Stimulated activated CD8-positive, alpha-beta memory T cell treated with anti-CD3 and anti-CD28 coated beads, Interleukin-12 subunit alpha, Interleukin-12 subunit beta, amount 100 ng/mL, for 24 hours (primary cell): ENCODE results near the gene NDUFB10.

ENCODE experiments used
- DNase-seq: peaks from one replicate; pipeline ENCODE4 v3.0.0-alpha.2; 2020; ENCODE audit errors: extremely low read depth

NDUFB10 gene

GRCh38 chr16:2002406-2003230, 43.3 kb downstream of the NDUFB10 start:
- DNase-seq, result no peak

- DNase-seq, result no peak
Observed at GRCh38 chr16:2003231-2003826, 44.0 kb downstream of the NDUFB10 start.

- peak; percentile 66 for DNase-seq
Observed at GRCh38 chr16:2003827-2004641, 44.7 kb downstream of the NDUFB10 start.

GRCh38 chr16:2004795-2005517, 45.6 kb downstream of the NDUFB10 start:
- DNase-seq, result no peak

DNA sequence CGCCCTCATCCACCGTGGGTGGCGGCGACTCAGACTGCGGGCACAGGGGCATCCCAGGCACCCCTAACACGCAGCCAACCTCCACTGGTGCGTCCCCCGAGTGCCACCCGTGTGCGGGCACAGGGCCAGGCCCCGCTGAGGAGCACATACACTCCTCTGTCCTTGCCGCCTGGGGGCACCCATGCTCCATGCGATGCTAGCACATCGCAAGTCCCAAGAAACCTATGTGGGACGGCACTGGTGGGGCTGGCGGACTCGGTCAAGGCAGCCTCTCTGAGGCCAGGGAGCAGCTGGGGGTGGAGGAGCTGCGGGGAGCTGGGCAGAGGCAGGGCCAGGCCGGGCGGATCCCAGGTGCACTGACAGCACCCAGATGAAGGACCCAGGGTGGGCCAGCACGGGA, 46.3 kb downstream of the NDUFB10 start:
- no peak for DNase-seq

GRCh38 chr16:2006317-2006716, 47.0 kb downstream of the NDUFB10 start:
- DNase-seq, result no peak

DNA sequence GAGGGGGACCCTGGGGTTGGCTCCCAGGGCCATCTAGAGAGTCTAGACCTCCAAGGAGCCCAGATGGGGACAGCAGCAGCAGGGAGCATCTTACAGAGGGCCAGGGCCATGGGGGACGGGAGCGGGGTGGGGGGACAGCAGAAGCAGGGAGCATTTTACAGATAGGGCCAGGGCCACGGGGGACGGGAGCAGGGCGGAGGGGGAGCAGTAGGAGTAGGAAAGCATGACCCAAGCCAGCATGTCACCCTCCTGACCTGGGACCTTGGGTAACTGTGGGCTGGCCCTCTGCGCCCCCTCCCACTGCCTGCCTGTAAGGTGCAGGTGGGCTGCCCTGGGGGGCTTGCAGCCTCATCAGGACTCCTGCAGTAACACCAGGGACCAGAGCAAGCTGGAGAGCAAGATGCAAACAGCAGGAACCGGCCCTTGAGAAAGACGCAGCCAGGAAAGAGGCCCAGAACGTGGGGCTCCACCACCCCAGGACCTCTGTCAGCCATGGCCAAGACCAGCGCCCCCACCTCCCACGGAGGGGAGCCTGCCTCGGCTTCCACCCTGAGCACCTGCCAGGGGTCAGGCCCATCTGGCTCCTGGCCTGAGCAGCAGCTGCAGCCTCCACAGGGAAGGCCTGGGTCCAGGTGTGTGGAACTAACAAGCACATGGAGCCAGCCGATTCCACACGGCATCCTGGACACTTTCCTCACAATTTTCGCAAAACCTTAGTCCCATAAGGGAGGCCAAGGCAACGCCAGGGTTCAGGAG, 47.9 kb downstream of the NDUFB10 start:
- no peak for DNase-seq

DNA sequence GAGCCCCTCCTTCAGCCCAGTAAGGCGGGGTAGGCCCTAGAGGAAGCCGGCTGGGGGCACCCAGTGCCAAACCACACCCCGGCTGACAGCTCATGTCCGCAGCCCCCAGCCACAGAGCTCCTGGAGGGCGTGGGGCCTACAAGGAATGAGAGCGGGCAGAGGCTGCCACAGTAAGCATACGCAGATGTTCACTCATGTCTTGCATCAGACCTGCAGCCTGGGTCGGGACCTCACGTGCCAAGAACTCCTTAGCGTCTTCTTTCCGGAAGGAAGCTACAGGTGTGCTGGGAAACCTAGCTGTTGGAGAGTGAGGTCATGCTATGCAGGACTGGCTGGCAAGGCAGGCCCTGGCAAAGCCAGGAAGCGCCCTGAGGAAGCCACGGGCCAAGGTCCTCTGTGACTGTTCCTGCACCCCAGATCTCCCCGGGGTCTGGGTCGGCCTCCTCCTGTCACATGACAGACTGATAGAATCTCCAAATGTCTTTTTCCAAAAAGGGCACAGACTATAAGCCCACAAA, 48.7 kb downstream of the NDUFB10 start:
- no peak for DNase-seq

DNA sequence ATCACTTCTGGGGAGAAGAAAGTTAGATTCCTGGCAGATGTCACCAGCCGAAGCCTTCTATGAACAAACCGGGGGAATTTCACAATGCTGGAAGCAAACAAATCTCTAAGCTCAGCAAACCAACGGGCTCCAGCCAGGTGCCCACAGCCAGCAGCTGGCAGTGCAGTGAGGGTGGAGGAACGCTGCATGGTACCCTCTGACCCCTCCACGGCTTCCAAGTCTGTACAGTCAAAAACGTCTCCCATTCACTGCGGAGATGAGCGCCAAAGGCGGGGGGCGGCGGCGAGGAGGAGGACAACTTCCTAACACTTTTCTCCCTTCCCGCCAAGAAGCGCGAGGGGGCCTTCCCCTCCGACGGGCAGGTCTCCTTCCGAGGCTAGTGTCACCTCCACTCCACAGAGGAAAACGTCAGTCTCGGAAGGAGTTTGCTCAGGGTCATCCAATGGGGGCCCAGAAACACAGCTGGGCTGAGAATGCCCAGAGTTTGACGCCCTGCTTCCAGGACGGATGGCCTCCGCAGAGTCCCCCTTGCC, 49.4 kb downstream of the NDUFB10 start:
- no peak for DNase-seq

GRCh38 chr16:2009164-2009711, 49.9 kb downstream of the NDUFB10 start:
- no peak for DNase-seq

GRCh38 chr16:2009791-2010510, 50.6 kb downstream of the NDUFB10 start, which contains the start of gene ZNF598:
TSS of gene ZNF598 (minus strand) at chr16:2009821.
- peak; percentile 60 for DNase-seq
